GM10847 (cell line): ENCODE results near the gene KIF4A.

Experiments
- POLR2A ChIP-seq: IDR thresholded peaks from 2 replicates; pipeline ENCODE4 v1.6.1; 2011; ENCODE audit not compliant: insufficient read length; ENCODE audit errors: extremely low read depth

The KIF4A gene

DNA sequence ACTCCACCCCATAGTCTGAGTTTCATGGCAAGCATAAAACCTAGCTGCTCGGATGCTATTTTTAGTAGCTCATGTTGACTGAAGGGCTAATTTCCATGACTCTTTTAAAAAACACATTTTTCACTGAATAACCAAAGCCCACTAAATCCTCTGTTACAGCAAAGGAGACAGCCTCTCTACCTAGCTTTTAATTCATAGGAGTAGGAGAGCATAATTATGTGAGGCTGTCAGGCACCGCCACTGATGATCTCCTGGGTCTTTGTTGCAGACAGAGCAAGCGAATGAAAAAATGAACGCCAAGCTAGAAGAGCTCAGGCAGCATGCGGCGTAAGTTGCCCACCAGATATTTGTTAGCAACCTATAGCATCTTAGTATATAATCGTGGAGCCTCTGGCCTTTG is 53.5 kb downstream of the KIF4A start:
- TF ChIP-seq POLR2A: no peak

GRCh38 chrX:70346418-70347070 is 56.6 kb downstream of the KIF4A start:
- TF ChIP-seq POLR2A: no peak

DNA sequence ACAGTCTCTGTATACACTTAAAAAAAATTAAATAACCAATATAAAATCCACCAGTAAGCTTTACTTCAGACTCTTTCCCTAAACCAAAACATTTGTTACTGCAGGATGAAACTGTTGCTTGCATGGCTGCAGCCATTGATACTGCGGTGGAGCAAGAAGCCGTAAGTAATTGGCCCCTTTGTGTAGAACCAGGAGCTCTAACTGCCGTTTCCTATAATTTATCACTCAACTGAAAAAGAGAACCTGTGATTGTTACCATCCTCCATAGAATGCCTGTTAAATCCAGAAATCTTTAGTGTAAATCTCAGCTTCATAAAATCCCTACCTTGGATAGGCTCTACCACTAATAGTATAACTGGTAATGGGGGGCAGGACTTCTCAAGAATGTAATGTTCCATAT is 62.6 kb downstream of the KIF4A start:
- no peak for TF ChIP-seq POLR2A

DNA sequence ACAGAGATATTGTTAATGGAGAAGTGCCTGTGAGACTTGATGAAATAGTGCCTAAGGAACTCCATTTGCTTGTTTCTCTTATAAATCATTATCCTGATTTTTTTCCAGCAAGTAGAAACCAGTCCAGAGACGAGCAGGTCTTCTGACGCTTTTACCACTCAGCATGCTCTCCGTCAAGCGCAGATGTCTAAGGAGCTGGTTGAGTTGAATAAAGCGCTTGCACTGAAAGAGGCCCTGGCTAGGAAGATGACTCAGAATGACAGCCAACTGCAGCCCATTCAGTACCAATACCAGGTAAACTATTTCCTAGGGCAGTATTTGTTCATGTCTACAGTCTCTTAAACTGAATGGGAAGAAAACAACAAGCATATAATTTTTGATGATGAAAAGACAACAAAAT is 63.6 kb downstream of the KIF4A start:
- no peak for TF ChIP-seq POLR2A

GRCh38 chrX:70354716-70355115 is 64.8 kb downstream of the KIF4A start:
- no peak for TF ChIP-seq POLR2A

DNA sequence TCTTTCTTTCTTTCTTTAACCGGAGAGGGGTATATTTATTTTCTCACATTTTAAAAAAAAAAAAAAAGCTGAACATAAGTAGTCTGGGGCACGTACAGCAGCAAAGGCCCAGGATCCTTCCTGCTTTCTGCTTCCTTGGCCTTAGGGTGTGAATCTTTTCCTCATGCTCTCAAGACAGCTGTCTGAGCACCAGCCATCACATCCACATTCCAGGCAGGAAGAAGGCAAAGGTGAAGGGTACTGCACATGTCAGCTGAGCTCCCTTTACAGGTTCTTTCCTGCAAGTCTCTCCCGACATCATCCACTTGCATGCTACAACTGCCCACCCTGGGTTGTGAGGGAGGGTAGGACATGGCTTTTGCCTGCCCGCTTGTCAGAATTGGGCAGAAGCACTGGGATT is 69.6 kb downstream of the KIF4A start:
- TF ChIP-seq POLR2A: no peak

- TF ChIP-seq POLR2A: no peak
Measured at GRCh38 chrX:70360366-70360765, 70.5 kb downstream of the KIF4A start.

GRCh38 chrX:70386235-70386634 is 96.3 kb downstream of the KIF4A start:
- no peak for TF ChIP-seq POLR2A

DNA sequence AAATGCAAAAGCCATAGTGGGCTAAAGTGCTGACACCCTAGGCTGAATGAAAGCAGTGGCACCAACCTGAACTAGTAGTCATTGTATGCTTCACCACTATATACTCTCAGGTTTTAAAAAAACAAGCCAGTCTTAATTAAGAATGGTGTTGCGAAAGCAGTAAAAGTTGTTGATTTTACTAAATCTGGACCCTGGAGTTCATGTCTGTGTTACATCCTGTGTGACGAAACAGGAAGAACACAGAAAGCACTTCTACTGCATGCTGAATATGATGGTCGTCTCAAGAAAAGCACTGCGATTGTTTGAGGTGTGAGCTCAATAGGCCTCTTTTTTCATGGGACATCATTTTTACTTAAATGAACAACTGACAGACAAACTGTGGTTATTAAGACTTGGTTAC is 109.0 kb downstream of the KIF4A start:
- no peak for TF ChIP-seq POLR2A

DNA sequence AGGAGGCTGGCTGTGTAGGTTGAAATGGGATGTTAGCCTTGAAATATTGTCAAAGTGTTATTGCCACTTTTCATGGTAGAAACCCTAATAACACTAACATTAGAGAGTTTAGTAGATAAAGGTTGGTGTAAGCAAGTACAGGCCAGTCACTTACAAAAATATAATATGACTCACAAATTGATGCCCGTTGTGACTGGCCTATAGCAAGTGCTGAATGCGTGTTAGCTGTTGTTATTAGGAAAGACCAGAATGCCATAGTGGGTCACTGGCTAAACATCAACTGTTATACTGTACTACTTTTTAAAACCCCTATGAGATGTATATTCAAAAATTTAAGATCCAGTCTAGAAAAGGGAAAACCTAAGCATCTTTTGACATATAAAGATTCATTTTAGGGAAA is 112.8 kb downstream of the KIF4A start:
- no peak for TF ChIP-seq POLR2A

DNA sequence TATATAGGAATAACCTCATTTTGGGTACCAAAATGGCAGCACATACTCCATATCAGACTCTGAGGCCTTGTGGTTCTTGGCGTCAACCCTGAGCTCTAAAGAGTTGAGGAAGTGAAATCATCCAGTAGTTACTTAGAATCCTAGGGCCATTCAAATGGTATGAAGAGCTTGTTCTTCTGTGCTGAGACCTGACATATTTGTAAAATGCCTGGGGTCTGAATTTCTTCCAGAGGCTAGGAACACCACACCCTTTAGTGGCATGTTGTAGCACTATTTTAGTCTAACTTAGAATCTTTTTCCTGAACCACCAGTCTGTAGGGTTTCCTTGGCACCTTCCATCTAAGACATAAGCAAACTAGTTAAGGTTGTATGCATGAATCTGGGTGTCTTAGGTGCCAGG is 115.1 kb downstream of the KIF4A start:
- no peak for TF ChIP-seq POLR2A

DNA sequence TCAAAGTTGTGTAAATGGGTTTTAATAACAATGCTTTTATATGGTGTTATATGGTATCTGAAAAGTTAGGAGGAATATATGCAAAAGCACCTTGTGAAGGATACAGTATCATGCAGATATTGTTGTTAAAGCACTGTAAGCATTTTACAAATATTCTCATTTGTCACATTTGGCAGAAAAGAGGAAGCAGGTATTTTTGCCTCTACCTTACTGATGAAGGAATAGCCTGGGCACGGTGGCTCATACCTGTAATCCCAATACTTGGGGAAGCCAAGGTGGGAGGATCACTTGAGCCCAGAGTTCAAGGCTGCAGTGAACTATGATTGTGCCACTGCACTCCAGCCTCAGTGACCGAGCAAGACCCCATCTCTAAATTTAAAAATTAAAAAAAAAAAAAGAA is 121.0 kb downstream of the KIF4A start:
- TF ChIP-seq POLR2A: no peak

- TF ChIP-seq POLR2A: no peak
Measured at GRCh38 chrX:70411475-70411874, 121.6 kb downstream of the KIF4A start.

DNA sequence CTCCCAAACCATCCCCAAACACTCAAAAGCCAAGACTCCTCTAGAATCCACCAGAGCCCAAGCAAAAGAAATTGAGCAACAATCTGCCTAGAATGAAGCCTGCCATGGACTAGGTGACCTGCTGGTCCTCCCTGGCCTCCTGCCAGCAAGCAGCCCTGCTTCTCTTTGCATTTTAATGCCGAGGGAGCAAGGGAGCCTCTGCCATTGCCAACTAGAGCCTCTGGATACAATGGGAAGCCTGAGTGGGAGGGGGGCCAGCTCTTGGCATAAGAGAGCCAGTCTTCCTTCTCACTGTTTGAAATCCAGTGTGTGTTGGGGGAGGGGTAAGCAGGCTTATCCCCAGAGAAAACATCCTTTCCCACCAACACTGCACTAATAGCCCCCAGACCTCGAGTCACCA is 131.7 kb downstream of the KIF4A start:
- TF ChIP-seq POLR2A: no peak

GRCh38 chrX:70422851-70423341 is 133.0 kb downstream of the KIF4A start, which contains the start of gene GDPD2:
Gene GDPD2 (plus strand): TSS chrX:70423314. CDS start chrX:70424985, 1,671 bp downstream.
- TF ChIP-seq POLR2A: no peak

DNA sequence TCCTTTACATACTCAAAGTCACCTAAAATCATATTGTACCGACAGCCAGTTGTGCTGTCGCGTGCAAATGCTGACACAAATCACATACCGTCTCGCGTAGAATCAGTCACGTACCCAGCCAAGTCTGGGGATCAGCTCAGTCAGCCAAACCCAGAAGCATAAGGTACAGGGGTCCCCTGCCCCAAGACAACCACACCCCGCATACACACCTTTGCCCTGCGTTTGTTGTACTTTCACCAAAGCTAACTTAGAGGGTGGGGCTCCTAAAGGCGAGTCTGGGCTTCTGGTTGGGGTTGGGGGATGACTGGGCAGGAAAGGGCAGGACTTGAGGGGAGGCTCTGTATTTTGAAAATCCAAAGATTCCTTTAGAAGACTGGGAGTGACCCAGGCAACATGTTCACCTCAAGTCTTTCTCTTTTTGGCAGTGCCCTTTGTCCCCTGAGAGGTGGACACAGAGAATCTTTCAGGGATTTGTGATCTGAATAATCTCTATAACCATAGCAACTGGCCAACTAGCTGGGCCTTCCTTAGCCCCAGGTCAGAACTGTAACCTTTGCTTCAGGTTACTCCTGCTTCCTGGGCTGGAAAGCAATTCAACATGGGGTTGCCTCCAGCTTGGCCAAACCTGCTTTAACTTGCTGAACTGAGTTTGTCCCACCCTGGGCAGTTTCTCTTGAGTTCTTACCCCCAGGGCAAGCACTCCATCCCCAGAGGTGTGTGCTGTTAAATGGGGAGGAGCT is 134.2 kb downstream of the KIF4A start:
- no peak for TF ChIP-seq POLR2A
